HCT116 (cell line): ENCODE measurements around the gene CAMK2N1.

ENCODE experiments used
- CTCF ChIP-seq, 3 experiments: fragments of 200-600 bp in 1 of 3; sonication (generic) in 1 of 3; IDR thresholded peaks in 2 of 3; conservative IDR thresholded peaks in 1 of 3; 2 replicates each; pipeline ENCODE4 v1.5.1; 2012 to 2017; ENCODE audit warnings: low read depth in 2 of 3, low read length in 2 of 3, antibody characterized with exemption in 1 of 3, borderline replicate concordance in 1 of 3, control low read depth in 1 of 3, mild to moderate bottlenecking in 1 of 3, mixed read lengths in 1 of 3, mixed run types in 1 of 3, moderate library complexity in 1 of 3; ENCODE audit not compliant: insufficient read depth in 1 of 3
- FOSL1 ChIP-seq: IDR thresholded peaks from 2 replicates; pipeline ENCODE4 v1.6.1; 2012; ENCODE audit warnings: low read depth

- TF ChIP-seq CTCF (IDR thresholded peaks at IDR 0.05 in 2 of 3, conservative IDR thresholded peaks at IDR 0.05 in 1 of 3; ENCODE audit: borderline replicate concordance in 1 of 3, insufficient read depth in 1 of 3, low read depth in 2 of 3, low read length in 2 of 3) (no peak), FOSL1 (no peak)
Observed at GRCh38 chr1:20495661-20496060, 9.7 kb upstream of the CAMK2N1 start.
